Measurements from ENCODE around the gene CYP4V2. TPM values are rescaled to one million over a fixed set of nuclear protein-coding genes. Genes with fewer than 3 reads are reported as not detected.

Gene CYP4V2
- total RNA-seq, 1 experiment from 2014 or later = 2.0 TPM

- Mint-ChIP-seq H3K36me3 (peaks cover 3% of the 10 kb centered on the region), H3K9me3 (peaks cover 6% of the 10 kb centered on the region), H3K4me1 (peaks cover 28% of the 10 kb centered on the region), H3K4me3 (no peak overlapping the region), H3K27me3 (ENCODE audit: low read depth) (no peaks in the 10 kb centered on the region), H3K27ac (no peak overlapping the region)
- CTCF ChIA-PET = interaction anchor here (1.3 to 1.5 kb wide), 3 partner anchors 13 to 161 kb away, joined by 3 to 4 read pairs (median 4); no protein-coding TSS in a partner anchor
- no peak for DNase-seq (ENCODE audit: low spot score)
- no peak for ATAC-seq
- POLR2A ChIA-PET = no interaction called here
- no peak for TF ChIP-seq CTCF (IDR thresholded peaks at IDR 0.05)
- no peak for TF ChIP-seq USF2 (CRISPR knock-in tag; IDR thresholded peaks at IDR 0.05)
- no peak for TF ChIP-seq EMX1 (CRISPR knock-in tag; IDR thresholded peaks at IDR 0.05)
- TF ChIP-seq SMAD3 (CRISPR knock-in tag; IDR thresholded peaks at IDR 0.05; ENCODE audit: borderline replicate concordance) = no peak
- no peak for TF ChIP-seq ZNF512 (CRISPR knock-in tag; IDR thresholded peaks at IDR 0.05; ENCODE audit: borderline replicate concordance)
- TF ChIP-seq GTF2I (CRISPR knock-in tag; conservative IDR thresholded peaks at IDR 0.05) = no peak
- TF ChIP-seq ZNF281 (CRISPR knock-in tag; IDR thresholded peaks at IDR 0.05) = no peak
- no peak for TF ChIP-seq ATF6 (CRISPR knock-in tag; IDR thresholded peaks at IDR 0.05)
- TF ChIP-seq FOXP1 (CRISPR knock-in tag; IDR thresholded peaks at IDR 0.05; ENCODE audit: borderline replicate concordance) = no peak
- no peak for TF ChIP-seq TP53 (CRISPR knock-in tag; IDR thresholded peaks at IDR 0.05)
- no peak for TF ChIP-seq SOX15 (CRISPR knock-in tag; IDR thresholded peaks at IDR 0.05)
- no peak for TF ChIP-seq STAT6 (CRISPR knock-in tag; conservative IDR thresholded peaks at IDR 0.05; ENCODE audit: low read depth)
- TF ChIP-seq E2F5 (CRISPR knock-in tag; IDR thresholded peaks at IDR 0.05) = no peak
- TF ChIP-seq ZNF121 (CRISPR knock-in tag; IDR thresholded peaks at IDR 0.05) = no peak
- TF ChIP-seq AFF4 (CRISPR knock-in tag; IDR thresholded peaks at IDR 0.05; ENCODE audit: borderline replicate concordance) = no peak
- no peak for TF ChIP-seq SP1 (CRISPR knock-in tag; conservative IDR thresholded peaks at IDR 0.05)
- no peak for TF ChIP-seq NR1H2 (CRISPR knock-in tag; IDR thresholded peaks at IDR 0.05)
- TF ChIP-seq ATF3 (CRISPR knock-in tag; conservative IDR thresholded peaks at IDR 0.05) = no peak
Measured at GRCh38 chr4:186201010-186201409, 9.6 kb downstream of the CYP4V2 start.
